GM18519 (cell line): ENCODE results near the gene NHEJ1.
A peak's percentile ranks its signal among the peaks of the same experiment; 100 is the strongest.

Experiments used
- ATAC-seq: cut with Tn5 transposase; IDR thresholded peaks from one replicate; pipeline ENCODE4 v1.9.1; 2021; ENCODE audit warnings: mild to moderate bottlenecking, moderate library complexity; ENCODE audit not compliant: unreplicated experiment, low FRiP score

Gene NHEJ1

DNA sequence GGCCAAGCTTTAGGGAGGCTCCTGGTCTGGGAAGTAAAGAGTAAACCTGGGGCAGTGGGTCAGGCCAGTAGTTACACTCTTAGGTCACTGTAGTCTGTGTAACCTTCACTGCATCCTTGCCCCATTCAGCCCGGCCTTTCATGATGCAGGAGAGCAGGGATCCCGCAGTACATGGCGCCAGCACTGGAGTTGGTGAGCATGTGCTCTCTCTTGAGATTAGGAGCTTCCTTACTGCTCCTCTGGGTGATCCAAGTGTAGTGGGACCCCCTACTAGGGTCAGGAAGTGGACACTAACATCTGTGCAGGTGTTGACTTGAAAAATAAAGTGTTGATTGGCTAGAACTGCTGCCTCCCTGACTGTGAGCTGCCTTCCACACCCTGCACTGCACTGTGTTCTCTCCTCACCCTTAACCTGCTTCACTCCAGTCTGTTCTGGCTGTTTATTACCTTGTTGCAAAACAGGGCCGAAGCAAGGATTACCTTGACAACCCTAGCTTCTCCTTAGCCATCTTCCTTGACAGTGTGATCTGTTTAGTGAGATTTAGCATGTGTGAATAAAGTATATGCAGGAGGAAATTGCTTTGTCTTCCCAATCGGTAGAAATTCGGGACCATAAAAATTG lies 22.6 kb upstream of the NHEJ1 start:
- ATAC-seq: no peak

DNA sequence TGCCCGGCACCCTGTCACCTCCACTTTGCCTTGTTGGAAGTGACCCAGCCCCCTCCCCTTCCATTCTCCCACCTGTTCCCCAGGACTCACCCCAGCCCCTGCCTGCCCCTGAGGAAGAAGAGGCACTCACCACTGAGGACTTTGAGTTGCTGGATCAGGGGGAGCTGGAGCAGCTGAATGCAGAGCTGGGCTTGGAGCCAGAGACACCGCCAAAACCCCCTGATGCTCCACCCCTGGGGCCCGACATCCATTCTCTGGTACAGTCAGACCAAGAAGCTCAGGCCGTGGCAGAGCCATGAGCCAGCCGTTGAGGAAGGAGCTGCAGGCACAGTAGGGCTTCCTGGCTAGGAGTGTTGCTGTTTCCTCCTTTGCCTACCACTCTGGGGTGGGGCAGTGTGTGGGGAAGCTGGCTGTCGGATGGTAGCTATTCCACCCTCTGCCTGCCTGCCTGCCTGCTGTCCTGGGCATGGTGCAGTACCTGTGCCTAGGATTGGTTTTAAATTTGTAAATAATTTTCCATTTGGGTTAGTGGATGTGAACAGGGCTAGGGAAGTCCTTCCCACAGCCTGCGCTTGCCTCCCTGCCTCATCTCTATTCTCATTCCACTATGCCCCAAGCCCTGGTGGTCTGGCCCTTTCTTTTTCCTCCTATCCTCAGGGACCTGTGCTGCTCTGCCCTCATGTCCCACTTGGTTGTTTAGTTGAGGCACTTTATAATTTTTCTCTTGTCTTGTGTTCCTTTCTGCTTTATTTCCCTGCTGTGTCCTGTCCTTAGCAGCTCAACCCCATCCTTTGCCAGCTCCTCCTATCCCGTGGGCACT lies 21.9 kb upstream of the NHEJ1 start:
- ATAC-seq: no peak

DNA sequence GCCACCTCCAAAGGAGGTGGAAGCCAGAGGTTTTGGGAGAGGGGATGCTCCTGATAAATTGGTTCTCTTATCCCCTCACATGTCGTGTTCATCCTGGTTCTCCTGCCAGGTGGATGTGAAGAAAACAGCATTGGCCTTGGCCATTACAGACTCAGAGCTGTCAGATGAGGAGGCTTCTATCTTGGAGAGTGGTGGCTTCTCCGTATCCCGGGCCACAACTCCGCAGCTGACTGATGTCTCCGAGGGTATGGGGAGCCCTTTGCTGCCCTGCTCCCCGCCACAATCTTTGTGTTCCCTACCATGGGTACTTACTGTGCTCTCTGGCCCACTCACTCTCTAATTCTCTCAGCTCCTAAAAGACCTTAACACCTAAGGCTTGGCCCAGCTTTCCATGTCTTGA lies 20.9 kb upstream of the NHEJ1 start:
- no peak for ATAC-seq

DNA sequence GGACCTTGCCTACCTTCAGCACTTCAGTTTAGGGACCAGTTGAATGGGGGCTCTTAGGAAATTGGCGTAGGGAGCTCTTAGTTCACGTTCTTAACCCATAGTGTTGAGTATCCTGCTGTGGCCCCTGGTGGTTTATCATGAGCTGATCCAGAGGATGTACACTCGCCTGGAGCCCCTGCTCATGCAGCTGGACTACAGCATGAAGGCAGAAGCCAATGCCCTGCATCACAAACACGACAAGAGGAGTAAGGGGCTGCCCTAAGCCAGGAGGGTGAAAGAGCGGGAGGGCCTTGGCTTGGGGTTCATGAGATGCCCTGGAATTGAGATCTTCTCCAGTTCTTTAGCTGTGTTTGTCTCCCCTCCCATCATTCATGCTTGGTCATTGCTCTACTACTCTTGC lies 20.3 kb upstream of the NHEJ1 start:
- ATAC-seq: no peak

DNA sequence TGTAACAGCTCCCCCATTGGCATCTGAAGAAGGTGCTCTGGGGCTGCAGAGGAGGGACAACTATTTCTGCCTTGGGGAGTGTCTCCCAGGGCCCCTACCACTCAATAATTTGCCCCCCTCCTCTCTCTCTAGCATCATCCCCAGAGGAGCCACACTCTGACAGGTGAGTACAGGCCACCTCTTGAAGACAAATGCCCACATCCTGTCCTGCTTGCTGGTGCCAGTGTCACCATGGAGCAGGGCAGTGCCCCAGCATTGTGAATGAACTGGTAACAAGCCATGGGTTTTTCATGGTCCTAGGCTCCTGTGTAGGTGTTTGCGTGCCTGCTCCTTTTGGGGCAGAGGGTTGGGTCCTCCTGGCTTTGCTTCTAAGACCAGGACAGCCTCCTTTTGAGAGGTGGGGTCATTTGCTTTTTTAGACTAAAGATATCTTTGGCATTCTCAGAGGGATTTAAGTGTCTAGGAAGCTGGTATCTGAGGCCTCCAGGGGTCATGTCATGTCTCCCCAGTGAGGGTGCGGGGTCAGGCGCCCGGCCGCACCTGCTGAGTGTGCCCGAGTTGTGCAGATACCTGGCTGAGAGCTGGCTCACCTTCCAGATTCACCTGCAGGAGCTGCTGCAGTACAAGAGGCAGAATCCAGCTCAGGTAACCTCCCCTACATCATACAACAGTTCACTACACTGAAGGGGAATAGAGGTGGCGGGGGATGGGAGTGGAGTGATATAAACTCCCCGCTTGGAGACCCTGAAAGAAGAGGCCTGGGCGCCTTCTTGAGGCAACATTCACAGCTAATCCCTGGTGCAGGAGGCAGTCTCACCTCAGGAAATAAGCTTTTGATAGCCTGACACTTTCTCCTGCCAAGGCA lies 19.2 kb upstream of the NHEJ1 start:
- no peak for ATAC-seq

DNA sequence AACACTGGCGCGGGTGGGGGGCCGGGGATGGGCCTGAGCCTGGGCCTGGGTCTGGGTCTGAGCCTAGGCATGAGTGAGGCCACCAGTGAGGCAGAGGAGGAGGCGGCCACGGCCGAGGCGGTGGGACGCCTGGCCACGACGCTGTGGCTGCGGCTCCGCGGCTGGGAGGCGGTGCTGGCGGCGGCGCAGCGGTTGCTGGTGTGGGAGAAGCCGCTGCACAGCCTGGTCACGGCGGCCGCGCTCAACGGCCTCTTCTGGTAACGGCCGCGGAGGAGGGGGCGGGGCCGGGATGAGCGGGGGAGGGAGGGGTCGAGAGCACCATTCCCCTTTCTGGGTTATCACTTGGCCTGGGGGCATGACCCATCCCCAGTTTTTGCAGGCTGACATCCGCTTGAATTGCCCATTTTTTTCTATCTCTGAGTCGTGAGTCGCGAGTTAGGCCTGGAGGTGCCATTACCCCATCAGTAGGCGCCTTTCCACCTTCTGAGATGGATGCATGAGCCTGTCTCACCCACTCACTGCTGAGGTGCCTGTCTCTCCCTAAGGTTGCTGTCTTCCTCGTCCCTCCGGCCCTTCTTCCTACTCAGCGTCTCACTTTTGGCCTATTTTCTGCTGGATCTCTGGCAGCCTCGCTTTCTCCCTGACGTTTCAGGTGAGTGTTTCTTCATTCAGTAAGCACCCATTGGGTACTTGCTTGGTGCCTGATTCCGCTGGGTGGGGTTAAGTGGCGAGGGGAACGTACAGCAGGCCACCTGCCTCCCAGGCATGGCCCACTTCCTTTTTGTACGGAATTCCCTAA lies 18.0 kb upstream of the NHEJ1 start:
- ATAC-seq: no peak

DNA sequence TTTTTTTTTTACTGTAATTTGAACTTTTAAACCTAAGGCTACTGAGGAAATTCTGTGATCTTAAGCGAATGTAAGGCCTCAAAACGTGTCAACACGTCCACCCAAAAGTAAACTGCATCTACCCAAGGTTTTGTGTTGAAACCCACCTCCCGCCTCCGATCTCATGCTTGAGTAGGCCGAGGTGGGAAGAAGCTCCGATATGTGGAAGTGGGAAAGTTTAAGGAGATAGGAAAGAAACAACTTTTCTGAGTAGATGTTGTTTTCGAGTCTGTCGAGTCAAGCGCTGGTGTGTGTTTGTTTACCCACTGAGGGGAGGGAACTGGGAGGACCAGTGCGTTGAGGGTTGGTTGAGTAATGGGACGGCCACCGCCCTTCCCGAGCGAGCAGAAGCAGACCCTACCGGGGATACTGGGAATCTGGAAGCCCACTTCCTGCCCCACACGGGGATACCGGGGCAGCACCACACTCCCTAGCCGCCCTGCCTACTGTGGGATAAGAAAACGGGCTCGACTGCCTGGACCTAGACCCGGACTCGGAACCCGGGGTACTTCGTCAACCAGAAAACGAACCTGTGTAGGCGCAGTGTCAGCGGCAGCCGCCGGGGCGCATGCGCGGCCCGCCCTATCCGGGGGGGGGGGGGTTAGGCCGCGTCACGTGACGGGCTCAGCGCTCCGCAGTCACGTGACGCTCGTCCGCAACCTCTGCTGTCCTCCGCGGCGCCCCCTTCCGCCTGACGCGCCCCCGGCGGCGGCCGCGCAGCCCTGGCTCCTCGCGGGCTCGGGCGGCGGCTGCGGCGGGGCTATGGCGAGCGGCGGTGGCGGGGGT lies 17.1 kb upstream of the NHEJ1 start, which contains the start of gene RETREG2:
Gene RETREG2, plus strand, starts transcription at position 724 of the 825 bp plus-strand sequence. Its CDS starts 78 bp downstream, at position 802.
- no peak for ATAC-seq

DNA sequence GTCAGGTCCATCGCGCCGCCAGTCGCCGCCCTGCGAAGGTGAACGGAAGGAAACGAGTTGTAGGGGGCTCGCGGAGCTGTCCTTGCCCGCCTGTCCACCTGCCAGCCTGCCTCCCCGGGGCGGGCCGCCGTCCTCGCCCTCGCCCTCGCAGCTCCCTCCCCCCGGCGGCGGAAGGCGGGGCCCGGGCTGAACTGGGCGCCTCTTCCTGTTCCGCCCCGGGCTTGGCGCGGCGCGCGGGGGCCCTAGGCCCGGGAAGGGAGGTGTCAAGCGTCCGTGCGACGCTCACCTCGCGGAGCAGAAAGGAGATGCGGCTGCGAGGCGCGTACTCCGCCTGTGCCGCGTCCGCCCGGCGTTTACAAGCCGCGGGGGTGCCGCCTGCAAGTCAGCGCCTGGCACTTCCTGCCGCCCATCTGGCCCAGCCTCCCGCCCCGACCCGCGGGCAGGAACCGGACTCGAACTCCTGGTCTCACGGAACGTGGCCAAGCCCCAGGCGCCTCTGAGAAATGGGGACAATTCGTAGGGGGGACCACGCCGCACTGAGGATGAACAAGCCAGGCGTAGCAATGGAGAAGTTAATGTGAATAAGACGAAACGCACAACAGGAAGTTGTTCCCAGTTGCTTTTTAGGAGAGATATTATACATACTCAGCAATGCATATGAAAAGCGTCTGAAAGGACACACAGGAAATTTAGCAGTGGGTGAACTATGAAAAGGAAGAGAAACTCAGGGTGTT lies 16.4 kb upstream of the NHEJ1 start, which contains the start of gene CNPPD1:
Gene CNPPD1, minus strand, starts transcription at position 108 of the 734 bp plus-strand sequence. Its CDS starts 97 bp downstream, at position 11.
- peak; percentile 51 for ATAC-seq

DNA sequence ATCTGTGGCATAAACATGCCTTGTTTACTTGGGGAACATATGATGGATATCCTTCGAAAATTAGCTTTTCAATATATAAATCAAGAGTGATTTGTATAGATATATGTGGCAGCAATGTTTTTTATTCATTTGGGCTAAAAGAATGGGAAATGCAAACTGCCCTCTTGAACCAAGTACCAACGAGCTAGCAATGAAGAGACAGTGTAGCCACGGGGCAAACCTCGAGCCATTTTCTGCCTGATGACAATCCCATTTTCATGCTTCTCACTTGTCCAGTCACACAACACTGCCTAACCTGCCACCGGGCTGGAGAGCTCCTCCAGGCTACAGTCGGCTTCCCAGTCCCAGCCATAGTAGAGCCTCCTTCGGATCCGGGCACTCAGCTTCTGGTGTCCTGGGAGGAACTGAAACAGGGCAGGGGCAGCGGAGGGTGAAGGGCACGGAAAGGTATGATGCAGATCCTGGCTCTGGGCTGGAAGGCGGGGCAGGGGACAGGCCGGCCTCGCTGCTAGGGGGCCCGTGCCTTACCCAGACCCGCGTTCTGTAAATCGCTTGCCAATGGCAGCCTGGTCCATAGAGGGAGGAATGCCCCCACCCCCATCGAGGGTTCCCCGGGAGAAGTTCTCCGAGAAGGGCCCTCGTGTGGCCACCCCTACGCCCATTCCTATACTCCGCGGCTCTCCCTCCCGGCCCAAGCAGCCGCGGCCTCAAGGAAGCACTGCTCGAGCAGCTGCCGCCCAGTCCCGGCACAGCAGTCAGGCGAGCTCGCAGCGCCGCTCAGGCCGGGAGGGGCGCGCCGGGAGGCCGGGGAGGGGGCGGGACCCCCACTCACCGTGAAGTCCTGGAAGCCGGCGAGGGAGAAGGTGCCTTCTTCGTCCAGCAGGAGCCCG lies 15.6 kb upstream of the NHEJ1 start:
- ATAC-seq: no peak

DNA sequence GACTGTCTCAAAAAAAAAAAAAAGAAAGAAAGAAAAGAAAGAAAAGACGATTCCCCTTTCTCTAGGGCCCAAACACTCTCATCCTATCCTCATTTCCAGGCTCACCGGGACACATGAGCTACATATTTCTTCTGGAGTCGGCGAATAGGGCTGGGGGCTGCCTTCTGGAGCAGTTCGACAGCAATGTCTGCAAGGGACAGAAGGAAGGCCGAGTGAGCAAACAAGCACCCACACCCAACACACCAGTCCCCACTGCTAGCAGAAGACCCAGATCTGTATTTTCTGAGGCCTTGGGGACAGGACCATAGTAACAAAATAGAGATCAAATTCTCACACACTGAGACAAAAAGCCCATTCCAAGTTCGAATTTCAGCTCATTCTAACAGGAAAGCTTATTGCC lies 14.9 kb upstream of the NHEJ1 start:
- ATAC-seq: no peak

DNA sequence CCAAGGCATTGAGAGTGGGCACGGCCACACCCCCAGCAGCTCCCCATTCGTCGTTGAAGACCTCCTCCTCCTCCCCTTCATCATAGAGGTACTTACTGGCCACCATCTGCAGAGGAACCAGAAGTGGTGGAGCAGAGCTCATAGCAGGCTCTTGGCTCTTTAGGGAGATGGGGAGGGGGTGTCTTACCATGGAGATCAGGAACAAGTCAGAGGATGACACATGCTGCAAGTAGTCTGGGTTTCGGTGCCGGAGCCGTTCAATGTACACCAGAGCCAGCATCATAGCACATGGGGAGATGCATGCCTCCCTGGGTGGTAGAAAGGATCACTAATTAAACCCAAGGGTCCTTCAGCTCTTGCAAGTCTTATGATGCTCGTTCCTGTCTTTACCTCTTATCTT lies 14.2 kb upstream of the NHEJ1 start:
- no peak for ATAC-seq

DNA sequence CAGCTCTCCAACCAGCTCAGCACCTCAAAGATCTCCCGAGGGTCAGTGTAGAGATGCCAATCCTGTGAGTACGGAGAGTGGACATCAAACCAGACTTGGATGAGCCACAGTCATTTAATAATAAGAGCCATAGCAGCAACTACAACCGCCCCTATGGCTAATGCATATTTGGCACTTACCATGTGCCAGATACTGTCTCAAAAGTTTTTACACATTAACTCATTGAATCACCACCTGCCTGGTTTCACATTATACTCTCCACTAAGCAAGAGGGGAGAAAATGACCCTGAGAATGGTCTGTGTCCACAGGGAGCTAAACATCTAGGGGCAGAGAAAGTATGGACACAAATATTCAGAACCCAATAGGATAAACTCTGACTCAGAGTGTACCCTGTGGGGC lies 13.5 kb upstream of the NHEJ1 start:
- no peak for ATAC-seq

DNA sequence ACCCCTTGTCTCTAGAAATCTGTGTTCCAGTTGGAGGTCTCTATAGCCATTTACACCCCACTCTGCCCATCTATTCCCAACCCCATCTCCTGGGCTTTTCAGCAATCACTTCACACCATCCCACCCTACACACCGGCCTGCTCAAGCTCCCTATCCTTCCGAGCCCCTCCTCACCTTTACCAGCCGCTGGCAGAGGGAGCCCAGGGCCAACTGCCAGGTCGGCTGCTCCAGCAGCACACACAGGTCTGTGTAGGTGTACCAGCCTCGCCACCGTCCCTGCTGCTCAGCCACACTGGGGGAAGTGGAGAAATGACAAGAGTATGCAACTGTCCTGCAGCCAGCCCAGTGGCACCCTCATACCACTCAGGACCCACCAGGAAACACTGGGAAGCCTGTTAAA lies 12.6 kb upstream of the NHEJ1 start:
- ATAC-seq: no peak

DNA sequence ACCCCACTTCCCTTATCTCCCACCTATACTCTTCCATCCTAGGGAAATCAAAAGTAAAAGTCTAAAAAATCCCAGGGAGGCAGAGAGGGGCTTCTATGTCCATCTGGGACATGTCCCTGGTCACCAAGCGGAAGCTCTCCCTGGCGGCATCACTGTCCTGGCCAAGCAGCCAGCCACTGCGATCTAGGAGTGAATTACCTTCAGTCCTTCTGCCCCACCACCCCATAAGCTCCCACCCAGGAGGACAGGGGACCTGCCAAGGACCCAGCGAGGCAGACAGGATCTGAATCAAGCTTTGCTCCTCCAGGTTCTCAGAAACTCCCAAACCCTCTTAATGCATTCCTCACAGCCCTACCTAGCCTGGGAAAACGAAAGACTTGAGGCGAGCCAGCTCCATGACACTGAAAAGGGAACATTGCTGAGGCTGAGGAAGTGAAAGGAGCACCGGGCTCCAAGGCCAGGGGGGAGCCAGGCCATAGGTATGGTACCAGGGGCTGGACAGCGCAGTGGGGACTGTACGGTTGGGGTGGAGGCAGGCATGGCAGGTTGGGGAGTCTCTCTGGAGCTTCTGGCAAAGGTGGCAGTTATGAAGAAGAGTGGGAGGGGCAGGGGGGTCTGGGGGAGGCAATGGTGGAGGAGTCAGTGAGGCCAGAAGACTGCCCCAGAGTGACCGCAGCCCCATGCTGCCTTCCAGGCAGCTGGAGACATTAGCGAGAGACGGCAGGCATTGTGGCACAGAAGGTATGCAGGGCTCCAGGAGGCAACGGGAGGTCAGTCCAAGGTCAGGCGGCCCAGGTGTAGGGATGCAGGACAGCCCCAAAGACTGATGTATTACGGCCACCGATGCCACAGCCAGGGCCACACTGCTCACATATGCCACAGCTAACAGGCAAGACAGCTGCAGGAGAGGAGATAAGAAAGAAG lies 11.9 kb upstream of the NHEJ1 start:
- ATAC-seq: no peak

DNA sequence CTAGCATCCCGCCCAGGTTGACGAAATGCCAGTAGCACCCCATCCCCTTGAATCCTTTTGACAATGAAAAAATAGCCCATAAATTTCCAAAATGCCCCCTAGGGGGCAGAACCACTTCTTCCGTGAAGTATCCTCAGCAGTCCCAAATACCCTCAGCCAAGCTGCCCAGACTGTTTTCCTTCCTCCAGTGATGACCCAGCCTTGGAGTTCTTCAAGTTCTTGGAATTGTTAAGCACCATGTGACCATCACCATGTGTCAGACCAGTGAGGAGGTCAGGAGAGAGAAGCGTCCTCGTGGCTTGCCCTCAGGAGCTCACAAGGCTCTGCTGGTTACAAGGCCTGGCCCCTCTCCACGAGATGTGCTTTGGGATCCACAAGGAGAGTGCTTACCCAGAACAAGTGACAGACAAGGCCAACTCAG lies 10.6 kb upstream of the NHEJ1 start:
- no peak for ATAC-seq

DNA sequence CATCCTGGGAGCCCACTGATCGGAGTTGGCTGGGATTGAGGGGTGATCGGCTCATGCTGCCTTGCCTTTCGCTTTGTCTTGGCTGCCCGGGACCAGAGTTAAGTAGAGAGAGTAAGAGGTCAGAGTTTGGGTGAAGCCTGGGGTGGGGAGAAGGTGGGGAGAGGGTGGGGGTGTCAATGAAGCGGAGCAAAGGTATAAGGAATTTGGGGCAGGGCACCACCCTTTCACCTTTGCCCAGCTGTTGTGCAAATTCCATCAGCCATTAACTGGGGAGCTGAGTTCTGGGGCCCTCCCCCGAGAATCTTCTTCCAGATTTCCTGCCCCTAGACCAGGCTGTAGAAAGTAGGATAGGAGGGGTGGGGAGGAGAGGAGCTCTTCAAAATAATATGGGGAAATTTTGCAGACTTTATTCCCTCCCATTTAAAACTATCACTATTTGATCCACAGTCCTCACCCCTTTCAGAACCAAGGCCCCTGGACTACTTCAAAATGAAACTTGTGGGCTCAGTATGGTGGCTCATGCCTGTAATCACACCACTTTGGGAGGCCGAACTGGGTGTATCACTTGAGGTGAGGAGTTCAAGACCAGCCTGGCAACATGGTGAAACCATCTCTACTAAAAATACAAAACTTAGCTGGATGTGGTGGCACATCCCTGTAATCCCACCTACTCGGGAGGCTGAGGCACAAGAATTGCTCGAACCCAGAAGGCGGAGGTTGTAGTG lies 9.5 kb upstream of the NHEJ1 start, which contains the start of gene SLC23A3:
Gene SLC23A3, minus strand, starts transcription at position 100 of the 725 bp plus-strand sequence. Its CDS starts 45 bp downstream, at position 55.
- no peak for ATAC-seq
